ENCODE results near the gene RFX6. TPM values are rescaled to one million over a fixed set of nuclear protein-coding genes. Genes with fewer than 3 reads are reported as not detected.

RFX6 gene
- total and polyA plus RNA-seq, 2 donors (not counting 1 experiment from before 2014, with no cell fraction given), result not detected

- Histone ChIP-seq H3K27me3 (replicated peaks in 1 of 4; ENCODE audit: control extremely low read depth in 1 of 4, control insufficient read depth in 3 of 4, insufficient read depth in 4 of 4, low read length in 3 of 4) (no peaks in the 10 kb centered on the region), H3K4me1 (ENCODE audit: control insufficient read depth in 2 of 2, insufficient read depth in 2 of 2, low read length in 2 of 2) (no peaks in the 10 kb centered on the region), H3K79me2 (ENCODE audit: control insufficient read depth, insufficient read depth, low read length) (no peaks in the 10 kb centered on the region), H3K4me2 (replicated peaks; ENCODE audit: low read depth, low read length, poor library complexity, severe bottlenecking) (no peak overlapping the region), H2AFZ (ENCODE audit: insufficient read depth, low read depth, low read length, poor library complexity, severe bottlenecking) (no peak overlapping the region), H3K9me3 (ENCODE audit: control extremely low read depth in 1 of 3, control insufficient read depth in 2 of 3, insufficient read depth in 1 of 3, low read length in 2 of 3) (no peaks in the 10 kb centered on the region), H3K4me3 (ENCODE audit: control extremely low read depth in 1 of 5, extremely low read depth in 1 of 5, insufficient read depth in 1 of 5, low read depth in 2 of 5, low read length in 4 of 5) (no peak overlapping the region), H3K9ac (ENCODE audit: low read length) (no peak overlapping the region), H4K20me1 (ENCODE audit: control insufficient read depth, insufficient read depth, low read length, poor library complexity, severe bottlenecking) (no peaks in the 10 kb centered on the region), H3K36me3 (replicated peaks in 1 of 2; ENCODE audit: control extremely low read depth in 1 of 2, control insufficient read depth in 1 of 2, extremely low read depth in 1 of 2, insufficient read depth in 2 of 2, low read length in 1 of 2) (no peaks in the 10 kb centered on the region), H3K27ac (ENCODE audit: low read length in 2 of 2) (no peak overlapping the region)
- Mint-ChIP-seq H3K27me3 (peaks cover 13% of the 10 kb centered on the region), H3K4me3 (no peak overlapping the region), H3K27ac (no peak overlapping the region), H3K4me1 (no peaks in the 10 kb centered on the region), H3K9me3 (ENCODE audit: insufficient read depth) (no peaks in the 10 kb centered on the region)
- ChIA-PET POLR2A (no interaction called here), CTCF (no interaction called here)
- no peak for DNase-seq
- intact Hi-C loops (cut with micrococcal nuclease), result no loop called here
- TF ChIP-seq, protein P1, sequence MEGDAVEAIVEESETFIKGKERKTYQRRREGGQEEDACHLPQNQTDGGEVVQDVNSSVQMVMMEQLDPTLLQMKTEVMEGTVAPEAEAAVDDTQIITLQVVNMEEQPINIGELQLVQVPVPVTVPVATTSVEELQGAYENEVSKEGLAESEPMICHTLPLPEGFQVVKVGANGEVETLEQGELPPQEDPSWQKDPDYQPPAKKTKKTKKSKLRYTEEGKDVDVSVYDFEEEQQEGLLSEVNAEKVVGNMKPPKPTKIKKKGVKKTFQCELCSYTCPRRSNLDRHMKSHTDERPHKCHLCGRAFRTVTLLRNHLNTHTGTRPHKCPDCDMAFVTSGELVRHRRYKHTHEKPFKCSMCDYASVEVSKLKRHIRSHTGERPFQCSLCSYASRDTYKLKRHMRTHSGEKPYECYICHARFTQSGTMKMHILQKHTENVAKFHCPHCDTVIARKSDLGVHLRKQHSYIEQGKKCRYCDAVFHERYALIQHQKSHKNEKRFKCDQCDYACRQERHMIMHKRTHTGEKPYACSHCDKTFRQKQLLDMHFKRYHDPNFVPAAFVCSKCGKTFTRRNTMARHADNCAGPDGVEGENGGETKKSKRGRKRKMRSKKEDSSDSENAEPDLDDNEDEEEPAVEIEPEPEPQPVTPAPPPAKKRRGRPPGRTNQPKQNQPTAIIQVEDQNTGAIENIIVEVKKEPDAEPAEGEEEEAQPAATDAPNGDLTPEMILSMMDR (IDR thresholded peaks at IDR 0.05), result no peak
- no peak for TF ChIP-seq EZH2 (IDR thresholded peaks at IDR 0.05; ENCODE audit: borderline replicate concordance, insufficient read depth, low read depth, low read length, poor library complexity, severe bottlenecking)
- WGBS (ENCODE audit: insufficient coverage), result 64% methylated on average over 4 of the region's 4 CpGs
- no peak for ATAC-seq (ENCODE audit: low read depth)
These were observed 64.7 kb downstream of the RFX6 start for GRCh38 chr6:116941727-116942126.

DNA sequence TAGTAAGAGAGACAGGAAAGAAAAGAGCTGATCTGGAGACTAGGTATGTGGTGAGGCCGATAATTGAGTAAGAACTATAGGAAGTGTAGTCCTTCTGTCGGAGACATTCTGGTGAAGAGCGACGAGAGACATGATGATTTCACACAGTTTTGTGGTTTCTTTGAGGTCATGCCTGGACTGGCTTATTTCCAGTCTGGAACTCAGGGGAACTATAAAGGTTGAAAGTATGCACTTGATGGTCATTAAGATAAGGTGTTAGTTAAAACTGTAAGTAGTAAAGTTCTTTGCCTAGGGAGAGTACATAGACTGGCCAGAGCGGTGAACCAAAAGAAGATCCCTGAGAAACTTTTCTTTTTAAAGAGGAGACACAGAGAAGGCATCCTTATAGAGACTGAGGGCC lies 68.8 kb downstream of the RFX6 start:
- ChIA-PET CTCF (no interaction called here), POLR2A (no interaction called here)
- no peaks in the 10 kb centered on the region for H3K4me1 Mint-ChIP-seq
- WGBS (ENCODE audit: insufficient coverage), result 68% methylated on average over 2 of the region's 5 CpGs
- ATAC-seq (ENCODE audit: low read depth) (no peak), DNase-seq (no peak)
- Histone ChIP-seq H3K27ac (ENCODE audit: low read length in 2 of 2) (no peak overlapping the region), H3K9me3 (ENCODE audit: control extremely low read depth in 1 of 3, control insufficient read depth in 2 of 3, insufficient read depth in 1 of 3, low read length in 2 of 3) (no peaks in the 10 kb centered on the region), H3K79me2 (ENCODE audit: control insufficient read depth, insufficient read depth, low read length) (no peaks in the 10 kb centered on the region), H3K36me3 (replicated peaks in 1 of 2; ENCODE audit: control extremely low read depth in 1 of 2, control insufficient read depth in 1 of 2, extremely low read depth in 1 of 2, insufficient read depth in 2 of 2, low read length in 1 of 2) (no peaks in the 10 kb centered on the region), H3K9ac (ENCODE audit: low read length) (no peak overlapping the region), H3K4me1 (ENCODE audit: control insufficient read depth in 2 of 2, insufficient read depth in 2 of 2, low read length in 2 of 2) (no peaks in the 10 kb centered on the region), H3K4me2 (replicated peaks; ENCODE audit: low read depth, low read length, poor library complexity, severe bottlenecking) (no peak overlapping the region), H3K4me3 (ENCODE audit: control extremely low read depth in 1 of 5, extremely low read depth in 1 of 5, insufficient read depth in 1 of 5, low read depth in 2 of 5, low read length in 4 of 5) (no peak overlapping the region), H3K27me3 (replicated peaks in 1 of 4; ENCODE audit: control extremely low read depth in 1 of 4, control insufficient read depth in 3 of 4, insufficient read depth in 4 of 4, low read length in 3 of 4) (no peaks in the 10 kb centered on the region), H4K20me1 (ENCODE audit: control insufficient read depth, insufficient read depth, low read length, poor library complexity, severe bottlenecking) (no peaks in the 10 kb centered on the region), H2AFZ (ENCODE audit: insufficient read depth, low read depth, low read length, poor library complexity, severe bottlenecking) (no peak overlapping the region)
- intact Hi-C loops (cut with micrococcal nuclease), result no loop called here
- H3K27me3 Mint-ChIP-seq, result peaks cover 8% of the 10 kb centered on the region
- H3K27ac Mint-ChIP-seq, result no peak overlapping the region
- no peaks in the 10 kb centered on the region for H3K9me3 Mint-ChIP-seq (ENCODE audit: insufficient read depth)
- TF ChIP-seq, protein P1 (IDR thresholded peaks at IDR 0.05), result no peak
- no peak for TF ChIP-seq EZH2 (IDR thresholded peaks at IDR 0.05; ENCODE audit: borderline replicate concordance, insufficient read depth, low read depth, low read length, poor library complexity, severe bottlenecking)
- H3K4me3 Mint-ChIP-seq, result no peak overlapping the region

Measured in B cell (primary cell).